HepG2 (cell line): ENCODE data around the gene BLZF1. TPM values are rescaled to one million over a fixed set of nuclear protein-coding genes. Genes with fewer than 3 reads are reported as not detected.

Experiments
- GATAD2A ChIP-seq: IDR thresholded peaks from 2 replicates; pipeline ENCODE4 v1.6.1; 2016
- HHEX ChIP-seq: IDR thresholded peaks from 2 replicates; pipeline ENCODE4 v1.6.1; 2016; ENCODE audit warnings: control low read depth
- SATB2 ChIP-seq: sonication (generic); formaldehyde crosslinking; IDR thresholded peaks from 2 replicates; pipeline ENCODE4 v1.5.0; 2020; ENCODE audit warnings: missing genetic modification reagents
- SMC3 ChIP-seq: IDR thresholded peaks from 2 replicates; pipeline ENCODE4 v1.6.1; 2011; ENCODE audit warnings: low read length, improper control_type of control experiment
- TEAD3 ChIP-seq: optimal IDR thresholded peaks from 2 replicates; pipeline ENCODE3; 2016; ENCODE audit warnings: borderline replicate concordance
- ZNF652 ChIP-seq: IDR thresholded peaks from 2 replicates; pipeline ENCODE4 v1.6.1; 2016; ENCODE audit warnings: low read depth, borderline replicate concordance
- polyA plus RNA-seq, 8 experiments: library from polyadenylated mRNA; depleted of rRNA in 3 of 8; stranded (reverse) in 7 of 8; unstranded in 1 of 8; fragments of >200 nt; fragmentation: Illumina TruSeq in 4 of 8; extraction: Trizol in 4 of 8; gene quantifications; 2 replicates each; pipeline versions ENCODE4 v1.2.1 to v1.2.3, GENCODE V29; 2011 to 2016; ENCODE audit warnings: low read depth in 4 of 8, missing spikeins in 1 of 8, mixed read lengths in 1 of 8; ENCODE audit not compliant: insufficient read depth in 1 of 8
- total RNA-seq, 5 experiments: library from RNA; depleted of rRNA; stranded (reverse); fragments of >200 nt; fragmentation: Illumina TruSeq; extraction: Trizol; gene quantifications; 2 replicates each; pipeline ENCODE4 v1.2.3, GENCODE V29; 2016; ENCODE audit warnings: low read depth in 1 of 5
- TF ChIP-seq, protein P1 (sequence below): sonication (generic); formaldehyde crosslinking; IDR thresholded peaks from 2 replicates; pipeline ENCODE4 v1.5.0; 2020; ENCODE audit warnings: mild to moderate bottlenecking, missing genetic modification reagents, moderate library complexity
- TF ChIP-seq, protein P2 (sequence below): IDR thresholded peaks from 2 replicates; pipeline ENCODE4 v1.4.0; 2020; ENCODE audit warnings: mild to moderate bottlenecking, missing genetic modification reagents

The BLZF1 gene
- total and polyA plus RNA-seq, 2 of the 13 experiments (the other 11 are each of a cell fraction or from before 2014, with no cell fraction given) = 4.5 to 13.7 TPM

DNA sequence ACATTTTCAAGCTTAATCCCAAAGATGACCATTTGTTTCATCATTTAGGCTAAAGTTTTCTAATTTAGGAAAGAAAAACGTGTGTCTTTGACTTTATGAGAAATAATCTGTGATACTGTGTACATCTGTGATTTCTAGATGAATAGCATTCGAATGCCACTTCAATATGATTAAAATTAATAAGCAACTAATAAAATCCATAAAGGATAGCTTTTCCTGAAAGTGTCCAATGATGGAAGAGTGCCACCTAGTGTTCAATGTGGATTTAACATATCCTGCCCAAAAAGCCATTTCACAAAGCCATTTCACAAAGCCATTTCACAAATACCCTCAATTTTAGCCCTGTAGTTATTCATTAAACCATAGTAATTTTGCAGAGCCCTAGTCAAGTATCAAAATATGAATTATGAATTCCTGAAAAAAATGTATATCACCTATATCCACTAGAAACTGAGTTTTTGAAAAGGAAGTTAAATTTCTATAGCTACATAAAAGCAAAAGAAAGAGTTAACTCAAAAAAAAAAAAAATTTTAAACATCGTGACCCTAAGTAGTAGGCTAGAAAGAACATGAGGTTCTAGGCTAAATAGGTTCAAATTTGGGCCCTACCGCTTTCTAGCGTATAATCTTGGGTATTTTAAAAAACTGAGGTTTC, 19.5 kb upstream of the BLZF1 start (continued):
- TF ChIP-seq, protein P1, sequence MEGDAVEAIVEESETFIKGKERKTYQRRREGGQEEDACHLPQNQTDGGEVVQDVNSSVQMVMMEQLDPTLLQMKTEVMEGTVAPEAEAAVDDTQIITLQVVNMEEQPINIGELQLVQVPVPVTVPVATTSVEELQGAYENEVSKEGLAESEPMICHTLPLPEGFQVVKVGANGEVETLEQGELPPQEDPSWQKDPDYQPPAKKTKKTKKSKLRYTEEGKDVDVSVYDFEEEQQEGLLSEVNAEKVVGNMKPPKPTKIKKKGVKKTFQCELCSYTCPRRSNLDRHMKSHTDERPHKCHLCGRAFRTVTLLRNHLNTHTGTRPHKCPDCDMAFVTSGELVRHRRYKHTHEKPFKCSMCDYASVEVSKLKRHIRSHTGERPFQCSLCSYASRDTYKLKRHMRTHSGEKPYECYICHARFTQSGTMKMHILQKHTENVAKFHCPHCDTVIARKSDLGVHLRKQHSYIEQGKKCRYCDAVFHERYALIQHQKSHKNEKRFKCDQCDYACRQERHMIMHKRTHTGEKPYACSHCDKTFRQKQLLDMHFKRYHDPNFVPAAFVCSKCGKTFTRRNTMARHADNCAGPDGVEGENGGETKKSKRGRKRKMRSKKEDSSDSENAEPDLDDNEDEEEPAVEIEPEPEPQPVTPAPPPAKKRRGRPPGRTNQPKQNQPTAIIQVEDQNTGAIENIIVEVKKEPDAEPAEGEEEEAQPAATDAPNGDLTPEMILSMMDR (CRISPR knock-in tag) = peak; percentile 79
- TF ChIP-seq SATB2 (CRISPR knock-in tag) = no peak
- no peak for TF ChIP-seq TEAD3
- TF ChIP-seq SMC3 = peak; percentile 90
- TF ChIP-seq, protein P2, sequence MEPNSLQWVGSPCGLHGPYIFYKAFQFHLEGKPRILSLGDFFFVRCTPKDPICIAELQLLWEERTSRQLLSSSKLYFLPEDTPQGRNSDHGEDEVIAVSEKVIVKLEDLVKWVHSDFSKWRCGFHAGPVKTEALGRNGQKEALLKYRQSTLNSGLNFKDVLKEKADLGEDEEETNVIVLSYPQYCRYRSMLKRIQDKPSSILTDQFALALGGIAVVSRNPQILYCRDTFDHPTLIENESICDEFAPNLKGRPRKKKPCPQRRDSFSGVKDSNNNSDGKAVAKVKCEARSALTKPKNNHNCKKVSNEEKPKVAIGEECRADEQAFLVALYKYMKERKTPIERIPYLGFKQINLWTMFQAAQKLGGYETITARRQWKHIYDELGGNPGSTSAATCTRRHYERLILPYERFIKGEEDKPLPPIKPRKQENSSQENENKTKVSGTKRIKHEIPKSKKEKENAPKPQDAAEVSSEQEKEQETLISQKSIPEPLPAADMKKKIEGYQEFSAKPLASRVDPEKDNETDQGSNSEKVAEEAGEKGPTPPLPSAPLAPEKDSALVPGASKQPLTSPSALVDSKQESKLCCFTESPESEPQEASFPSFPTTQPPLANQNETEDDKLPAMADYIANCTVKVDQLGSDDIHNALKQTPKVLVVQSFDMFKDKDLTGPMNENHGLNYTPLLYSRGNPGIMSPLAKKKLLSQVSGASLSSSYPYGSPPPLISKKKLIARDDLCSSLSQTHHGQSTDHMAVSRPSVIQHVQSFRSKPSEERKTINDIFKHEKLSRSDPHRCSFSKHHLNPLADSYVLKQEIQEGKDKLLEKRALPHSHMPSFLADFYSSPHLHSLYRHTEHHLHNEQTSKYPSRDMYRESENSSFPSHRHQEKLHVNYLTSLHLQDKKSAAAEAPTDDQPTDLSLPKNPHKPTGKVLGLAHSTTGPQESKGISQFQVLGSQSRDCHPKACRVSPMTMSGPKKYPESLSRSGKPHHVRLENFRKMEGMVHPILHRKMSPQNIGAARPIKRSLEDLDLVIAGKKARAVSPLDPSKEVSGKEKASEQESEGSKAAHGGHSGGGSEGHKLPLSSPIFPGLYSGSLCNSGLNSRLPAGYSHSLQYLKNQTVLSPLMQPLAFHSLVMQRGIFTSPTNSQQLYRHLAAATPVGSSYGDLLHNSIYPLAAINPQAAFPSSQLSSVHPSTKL (CRISPR knock-in tag) = 0 out of 2 replicates have a peak, but pooled peaks have one; percentile 25
- no peak for TF ChIP-seq HHEX (CRISPR knock-in tag)
- TF ChIP-seq ZNF652 (CRISPR knock-in tag) = peak; percentile 20; the same call in 1 of the 2 replicates
- TF ChIP-seq GATAD2A = peak; percentile 49; the same call in 1 of the 2 replicates
